ENCODE measurements around the gene ABHD1.

The ABHD1 gene

GRCh38 chr2:27160191-27160590 lies 36.6 kb downstream of the ABHD1 start:
- CTCF ChIA-PET: interaction anchor here (0.9 kb wide), 1 partner anchor 10 kb away, joined by 4 read pairs; no protein-coding TSS in a partner anchor
- no peak for TF ChIP-seq CTCF (conservative IDR thresholded peaks at IDR 0.05; ENCODE audit: low read depth)
- DNase-seq (ENCODE audit: low spot score): no peak
- no peak overlapping the region for H3K27ac ChIP-seq
- POLR2A ChIA-PET (ENCODE audit: low non-redundant PET): interaction anchor here (0.6 kb wide), 1 partner anchor 269 kb away, joined by 3 read pairs; no protein-coding TSS in a partner anchor

GRCh38 chr2:27162151-27163121 lies 38.8 kb downstream of the ABHD1 start:
- no peak for TF ChIP-seq CTCF (conservative IDR thresholded peaks at IDR 0.05; ENCODE audit: low read depth)
- no peak for DNase-seq (ENCODE audit: low spot score)
- POLR2A ChIA-PET (ENCODE audit: low non-redundant PET): no interaction called here
- H3K27ac ChIP-seq: no peak overlapping the region
- CTCF ChIA-PET: interaction anchor here (0.7 kb wide), 1 partner anchor 16 kb away, joined by 3 read pairs; no protein-coding TSS in a partner anchor

DNA sequence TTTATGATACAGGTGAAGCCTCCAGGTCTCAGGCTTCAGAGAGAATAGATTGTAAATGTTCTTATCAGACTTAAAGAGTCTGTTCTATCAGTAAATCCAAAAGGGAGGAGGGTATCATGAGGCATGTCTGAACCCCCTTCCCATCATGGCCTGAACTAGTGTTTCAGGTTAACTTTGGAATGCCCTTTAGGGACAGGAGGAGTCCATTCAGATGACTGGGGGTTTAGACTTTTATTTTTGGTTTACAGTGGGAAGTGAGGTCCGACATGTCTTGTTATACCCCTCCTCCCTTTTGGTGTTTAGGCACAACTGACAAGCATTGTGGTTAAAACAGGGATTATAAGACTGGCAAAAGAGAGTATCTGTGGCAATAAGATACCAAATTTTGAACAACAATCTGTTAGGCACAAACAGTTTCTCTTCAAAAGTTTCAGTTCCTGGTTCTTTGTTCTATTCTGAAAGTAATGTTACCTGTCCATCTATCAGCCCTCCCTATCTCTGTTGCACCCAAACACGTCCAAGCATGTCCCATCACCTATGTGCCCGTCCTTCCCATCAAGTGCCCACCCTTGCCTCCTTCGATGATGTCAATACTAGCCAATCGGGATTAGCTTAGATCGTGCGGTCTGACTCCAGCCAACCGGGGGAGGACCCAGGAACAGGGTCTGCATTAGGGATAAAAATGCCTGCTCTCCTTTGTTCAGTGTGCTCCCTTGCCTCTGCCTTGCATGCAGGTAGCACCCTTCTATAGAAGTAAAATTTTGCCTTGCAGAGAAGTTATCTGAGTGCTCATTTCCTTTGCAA lies 41.5 kb downstream of the ABHD1 start:
- TF ChIP-seq CTCF (conservative IDR thresholded peaks at IDR 0.05; ENCODE audit: low read depth): no peak
- DNase-seq (ENCODE audit: low spot score): no peak
- ChIA-PET POLR2A (ENCODE audit: low non-redundant PET) (no interaction called here), CTCF (no interaction called here)
- H3K27ac ChIP-seq: no peak overlapping the region

DNA sequence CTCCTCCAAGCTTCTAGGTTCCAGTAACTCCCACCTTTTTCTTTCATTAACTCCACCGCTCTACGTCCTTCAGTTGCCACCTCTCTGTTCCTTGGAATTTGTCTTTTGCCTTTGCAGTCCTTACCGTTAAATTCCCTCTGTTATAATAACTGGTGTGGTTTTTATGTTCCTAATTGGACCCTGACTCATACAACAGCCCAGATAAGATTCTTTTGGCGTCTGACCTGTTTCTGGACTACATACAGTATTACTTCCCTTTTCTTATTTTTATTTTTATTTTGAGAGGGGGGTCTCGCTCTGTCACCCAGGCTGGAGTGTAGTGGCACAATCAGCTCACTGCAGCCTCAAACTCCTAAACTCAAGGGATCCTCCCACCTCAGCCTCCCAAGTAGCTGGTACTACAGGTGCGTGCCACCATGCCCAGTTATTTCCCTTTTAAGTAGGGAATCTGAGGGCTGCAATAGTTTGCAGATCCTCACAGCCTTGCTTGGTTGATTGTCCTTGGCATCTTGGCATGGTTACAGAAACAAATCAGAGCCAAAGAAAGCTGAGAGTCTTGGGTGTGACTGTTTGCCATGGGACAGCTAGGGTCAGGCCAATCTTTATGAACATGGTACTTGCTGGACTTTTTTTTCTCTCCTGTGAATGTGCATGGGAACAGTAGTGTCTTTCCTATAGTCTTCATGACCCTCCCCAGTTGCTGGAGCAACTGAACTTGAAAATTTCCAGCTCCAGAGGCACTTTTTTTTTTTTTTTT lies 47.1 kb downstream of the ABHD1 start:
- ChIA-PET CTCF (interaction anchor here (0.6 to 1.7 kb wide), 9 partner anchors 10 to 138 kb away, joined by 3 to 11 read pairs (median 6); partner anchors contain the start of gene TCF23), POLR2A (ENCODE audit: low non-redundant PET) (interaction anchor here (0.7 kb wide), 1 partner anchor 41 kb away, joined by 3 read pairs; the partner anchor contains the start of genes ATRAID and SLC5A6)
- no peak for TF ChIP-seq CTCF (conservative IDR thresholded peaks at IDR 0.05; ENCODE audit: low read depth)
- H3K27ac ChIP-seq: no peak overlapping the region
- DNase-seq (ENCODE audit: low spot score): no peak

DNA sequence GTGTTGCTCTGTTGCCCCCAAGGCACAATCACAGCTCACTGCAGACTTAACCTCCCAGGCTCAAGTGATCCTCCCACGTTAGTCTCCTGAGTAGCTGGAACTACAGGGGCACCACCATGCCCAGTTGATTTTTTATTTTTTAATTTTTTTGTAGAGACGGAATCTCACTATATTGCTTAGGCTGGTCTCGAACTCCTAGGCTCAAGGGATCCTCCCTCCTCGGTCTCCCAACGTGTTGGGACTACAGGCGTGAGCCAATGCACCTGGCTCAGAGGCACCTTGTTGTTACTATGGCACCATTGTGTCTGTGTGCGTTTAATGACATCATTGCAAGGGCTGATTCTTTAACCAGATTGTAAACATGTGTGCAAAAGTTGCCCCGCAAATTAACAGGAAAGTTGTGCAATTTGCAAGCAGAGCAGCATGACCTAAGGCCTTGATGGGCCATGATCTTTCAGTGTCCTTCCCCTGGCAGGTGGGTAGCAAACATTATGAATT lies 47.8 kb downstream of the ABHD1 start:
- H3K27ac ChIP-seq: no peak overlapping the region
- no peak for DNase-seq (ENCODE audit: low spot score)
- CTCF ChIA-PET: interaction anchor here (0.8 to 1.7 kb wide), 2 partner anchors 22 to 40 kb away, joined by 3 to 7 read pairs; partner anchors contain the start of gene TCF23
- POLR2A ChIA-PET (ENCODE audit: low non-redundant PET): interaction anchor here (0.7 kb wide), 1 partner anchor 40 kb away, joined by 3 read pairs; the partner anchor contains the start of genes ATRAID and SLC5A6
- TF ChIP-seq CTCF (conservative IDR thresholded peaks at IDR 0.05; ENCODE audit: low read depth): no peak

Data from RWPE1 (cell line).